HCT116 (cell line): ENCODE measurements around the gene CCNE1. TPM values are rescaled to one million over a fixed set of nuclear protein-coding genes. Genes with fewer than 3 reads are reported as not detected.

Experiments used
- ATAC-seq: fragments of 200-7000 bp; cut with Tn5 transposase; 2 replicates; pipeline ENCODE4 v1.9.1; 2020; ENCODE audit warnings: mild to moderate bottlenecking, moderate library complexity
- BruUV-seq: library from RNA; stranded (reverse); fragments of 400-500 nt; replicated peaks from 2 replicates; lab custom pipeline; 2021; lab: Mats Ljungman, UMichigan
- CTCF ChIA-PET: fragments of 300-600 bp; sonication (Branson Sonifier 250); formaldehyde crosslinking; loops from one replicate; lab custom pipeline; 2021; ENCODE audit warnings: antibody characterized with exemption; lab: Charles Lee
- POLR2A ChIA-PET: fragments of 300-600, 350-600 bp; sonication (Branson Sonifier 250); formaldehyde crosslinking; loops from one replicate; lab custom pipeline; 2021; ENCODE audit warnings: antibody characterized with exemption; lab: Charles Lee
- RAD21 ChIA-PET, 2 experiments: fragments of 300-600 bp; sonication (Branson Sonifier 250); formaldehyde crosslinking; loops; one replicate each; lab custom pipeline; 2023; ENCODE audit warnings: low total read pairs in 2 of 2; ENCODE audit not compliant: uncharacterized antibody in 2 of 2, unreplicated experiment in 2 of 2, low non-redundant PET in 1 of 2; lab: Charles Lee
- DNase-seq: peaks from one replicate; pipeline ENCODE4 v3.0.0-alpha.2; 2010; ENCODE audit warnings: low read depth, low spot score
- H2AFZ ChIP-seq: fragments of 200-600 bp; shearing (Covaris generic), sonication (generic); 2 replicates; pipeline ENCODE4 v1.6.1; 2017; ENCODE audit warnings: low read depth, mixed run types, mixed read lengths, antibody characterized with exemption, low read length; ENCODE audit not compliant: poor library complexity, severe bottlenecking
- H3K27ac ChIP-seq: 2 replicates; pipeline ENCODE4 v1.5.1; 2012; ENCODE audit warnings: low read depth, low read length
- H3K27me3 ChIP-seq: fragments of 200-600 bp; sonication (generic); 2 replicates; pipeline ENCODE4 v1.6.1; 2016; ENCODE audit warnings: mixed run types, low read length, mixed read lengths; ENCODE audit not compliant: insufficient read depth
- H3K36me3 ChIP-seq, 2 experiments: fragments of 200-500 bp in 1 of 2; fragments of 200-600 bp in 1 of 2; sonication (Bioruptor generic) in 1 of 2; sonication (generic) in 1 of 2; 2 replicates each; pipeline versions ENCODE4 v1.5.1 to v1.6.1; 2014 to 2016; ENCODE audit warnings: low read length in 2 of 2, inconsistent platforms in 1 of 2, mixed read lengths in 1 of 2, mixed run types in 1 of 2; ENCODE audit not compliant: insufficient read depth in 2 of 2, control insufficient read depth in 1 of 2
- H3K4me1 ChIP-seq, 2 experiments: fragments of 200-600 bp in 1 of 2; sonication (generic) in 1 of 2; 2 replicates each; pipeline versions ENCODE4 v1.5.1 to v1.6.1; 2012 to 2017; ENCODE audit warnings: low read length in 2 of 2, inconsistent platforms in 1 of 2, mild to moderate bottlenecking in 1 of 2, mixed read lengths in 1 of 2, mixed run types in 1 of 2, moderate library complexity in 1 of 2; ENCODE audit not compliant: insufficient read depth in 2 of 2, control insufficient read depth in 1 of 2
- H3K4me2 ChIP-seq: fragments of 200-600 bp; sonication (generic); 2 replicates; pipeline ENCODE4 v1.6.1; 2017; ENCODE audit warnings: mixed run types, low read length, mixed read lengths
- H3K4me3 ChIP-seq, 2 experiments: fragments of 200-600 bp in 1 of 2; sonication (generic) in 1 of 2; replicated peaks in 1 of 2; 2 replicates each; pipeline ENCODE4 v1.5.1; 2011 to 2016; ENCODE audit warnings: low read length in 2 of 2, control low read depth in 1 of 2, low read depth in 1 of 2, mild to moderate bottlenecking in 1 of 2, mixed read lengths in 1 of 2, mixed run types in 1 of 2
- H3K79me2 ChIP-seq: fragments of 200-600 bp; sonication (generic); 2 replicates; pipeline ENCODE4 v1.6.1; 2017; ENCODE audit warnings: mild to moderate bottlenecking, mixed run types, low read length, moderate library complexity, mixed read lengths; ENCODE audit not compliant: insufficient read depth
- H3K9ac ChIP-seq: fragments of 200-600 bp; sonication (generic); 2 replicates; pipeline ENCODE4 v1.6.1; 2016; ENCODE audit warnings: low read length, mixed read lengths
- H3K9me2 ChIP-seq: fragments of 200-600 bp; sonication (generic), shearing (Covaris generic); 2 replicates; pipeline ENCODE4 v1.6.1; 2017; ENCODE audit warnings: mixed run types, mild to moderate bottlenecking, moderate library complexity; ENCODE audit not compliant: insufficient read depth
- H3K9me3 ChIP-seq, 2 experiments: fragments of 200-500 bp in 1 of 2; fragments of 200-600 bp in 1 of 2; sonication (Bioruptor generic) in 1 of 2; sonication (generic) in 1 of 2; 2 replicates each; pipeline ENCODE4 v1.6.1; 2014 to 2017; ENCODE audit warnings: low read length in 2 of 2, mixed read lengths in 2 of 2, inconsistent platforms in 1 of 2, low read depth in 1 of 2, mild to moderate bottlenecking in 1 of 2, mixed run types in 1 of 2, moderate library complexity in 1 of 2; ENCODE audit not compliant: control insufficient read depth in 1 of 2, insufficient read depth in 1 of 2
- H4K20me1 ChIP-seq: fragments of 200-600 bp; sonication (generic), shearing (Covaris generic); 2 replicates; pipeline ENCODE4 v1.6.1; 2017; ENCODE audit warnings: mixed run types, mild to moderate bottlenecking, moderate library complexity; ENCODE audit not compliant: insufficient read depth
- CBX3 ChIP-seq: IDR thresholded peaks from 2 replicates; pipeline ENCODE4 v1.6.1; 2012; ENCODE audit warnings: low read depth
- EZH2 ChIP-seq: fragments of 200-600 bp; sonication (generic); IDR thresholded peaks from 2 replicates; pipeline ENCODE4 v1.6.1; 2017; ENCODE audit warnings: antibody characterized with exemption, mixed run types
- FOSL1 ChIP-seq: IDR thresholded peaks from 2 replicates; pipeline ENCODE4 v1.6.1; 2012; ENCODE audit warnings: low read depth
- POLR2A ChIP-seq: IDR thresholded peaks from 2 replicates; pipeline ENCODE4 v1.7.0; 2011; ENCODE audit warnings: borderline replicate concordance; ENCODE audit not compliant: insufficient read depth, insufficient read length; ENCODE audit errors: extremely low read depth
- POLR2AphosphoS5 ChIP-seq: IDR thresholded peaks from 2 replicates; pipeline ENCODE4 v1.6.1; 2011; ENCODE audit warnings: mild to moderate bottlenecking, low read depth, low read length, moderate library complexity
- RAD21 ChIP-seq: IDR thresholded peaks from 2 replicates; pipeline ENCODE4 v1.6.1; 2012; ENCODE audit warnings: low read depth, mild to moderate bottlenecking
- SP1 ChIP-seq: IDR thresholded peaks from 2 replicates; pipeline ENCODE4 v1.6.1; 2012; ENCODE audit warnings: low read depth
- TCF7L2 ChIP-seq: IDR thresholded peaks from 2 replicates; pipeline ENCODE4 v1.7.0; 2011; ENCODE audit warnings: borderline replicate concordance, inconsistent platforms; ENCODE audit not compliant: insufficient read depth, insufficient read length; ENCODE audit errors: extremely low read depth
- ZFX ChIP-seq: fragments of 450-650 bp; IDR thresholded peaks from 2 replicates; pipeline ENCODE4 v1.6.1; 2017
- ZNF274 ChIP-seq: fragments of 200-500 bp; sonication (Bioruptor generic); IDR thresholded peaks from 2 replicates; pipeline ENCODE4 v1.6.1; 2014; ENCODE audit warnings: mild to moderate bottlenecking, low read depth, low read length, inconsistent platforms
- intact Hi-C: fragments of 100-400 bp; cut with micrococcal nuclease; formaldehyde crosslinking; loops from 2 replicates; pipeline ENCODE4 v1.10.0; 2022
- total RNA-seq: library from RNA; stranded (reverse); gene quantifications from one replicate; pipeline ENCODE4 v1.2.1, GENCODE V29; 2021; ENCODE audit not compliant: unreplicated experiment
- TF ChIP-seq, protein P1 (sequence below): IDR thresholded peaks from 2 replicates; pipeline ENCODE4 v1.6.1; 2012; ENCODE audit warnings: low read depth
- TF ChIP-seq, protein P2 (sequence below), 3 experiments: fragments of 200-600 bp in 1 of 3; sonication (generic) in 1 of 3; IDR thresholded peaks in 2 of 3; conservative IDR thresholded peaks in 1 of 3; 2 replicates each; pipeline ENCODE4 v1.5.1; 2012 to 2017; ENCODE audit warnings: low read depth in 2 of 3, low read length in 2 of 3, antibody characterized with exemption in 1 of 3, borderline replicate concordance in 1 of 3, control low read depth in 1 of 3, mild to moderate bottlenecking in 1 of 3, mixed read lengths in 1 of 3, mixed run types in 1 of 3, moderate library complexity in 1 of 3; ENCODE audit not compliant: insufficient read depth in 1 of 3

Gene CCNE1
- total RNA-seq, 1 experiment from 2014 or later = 29.3 TPM

DNA sequence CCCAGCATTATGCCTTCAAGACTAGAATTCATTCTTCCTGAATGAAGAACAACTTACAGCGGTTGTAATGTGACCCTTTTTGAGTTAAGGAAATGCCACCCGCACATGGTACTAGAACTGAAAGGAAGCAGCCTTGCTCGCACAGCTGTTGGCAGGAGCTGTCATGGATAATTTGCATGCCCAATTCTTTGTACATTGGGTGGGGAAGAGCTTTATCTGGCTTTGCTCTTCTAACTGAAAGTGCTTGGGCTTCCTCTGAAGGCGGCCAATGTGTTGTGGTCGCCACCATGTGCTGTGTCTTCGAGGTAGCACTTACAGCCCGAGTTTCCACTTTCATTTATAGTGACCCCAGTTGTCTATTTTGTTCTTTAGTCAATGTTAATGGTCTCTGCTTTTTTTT, 3.4 kb downstream of the CCNE1 start:
- H4K20me1 ChIP-seq = no peaks in the 10 kb centered on the region
- POLR2A ChIA-PET = no interaction called here

DNA sequence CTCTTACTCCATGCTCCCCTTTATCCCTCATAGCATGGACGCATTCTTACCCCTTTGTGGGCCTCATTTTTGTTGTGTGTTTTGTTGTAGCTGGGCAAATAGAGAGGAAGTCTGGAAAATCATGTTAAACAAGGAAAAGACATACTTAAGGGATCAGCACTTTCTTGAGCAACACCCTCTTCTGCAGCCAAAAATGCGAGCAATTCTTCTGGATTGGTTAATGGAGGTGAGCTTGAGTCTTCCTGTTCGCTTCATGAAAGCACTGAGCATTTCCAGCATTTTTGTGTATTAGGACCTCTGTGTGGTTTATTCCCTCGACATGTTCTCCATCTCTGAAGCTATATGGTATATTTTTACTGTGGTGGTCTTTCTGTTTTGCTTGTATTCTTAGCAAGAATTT, 5.5 kb downstream of the CCNE1 start:
- Histone ChIP-seq H3K9me2 (no peaks in the 10 kb centered on the region), H3K4me3 (no peak overlapping the region), H3K4me2 (no peak overlapping the region), H3K9ac (no peak overlapping the region), H3K9me3 (no peaks in the 10 kb centered on the region), H3K79me2 (peaks cover 8% of the 10 kb centered on the region; the same call in 1 of the 2 replicates), H3K36me3 (peaks cover 28 to 40% of the 10 kb centered on the region in 2 experiments), H2AFZ (no peak overlapping the region), H3K27ac (no peak overlapping the region), H3K27me3 (no peaks in the 10 kb centered on the region), H3K4me1 (peaks cover 3 to 18% of the 10 kb centered on the region in 2 experiments; a peak in 3 of 4 replicates), H4K20me1 (no peaks in the 10 kb centered on the region)
- POLR2A ChIA-PET = interaction anchor here (1.2 kb wide), 1 partner anchor 12 kb away, joined by 4 read pairs; no protein-coding TSS in a partner anchor
- RAD21 ChIA-PET = no interaction called here
- intact Hi-C loops = no loop called here
- TF ChIP-seq CBX3 = no peak
- no peak for TF ChIP-seq ZFX
- no peak for TF ChIP-seq POLR2AphosphoS5
- no peak for TF ChIP-seq SP1
- TF ChIP-seq RAD21 = no peak
- TF ChIP-seq, protein P1, sequence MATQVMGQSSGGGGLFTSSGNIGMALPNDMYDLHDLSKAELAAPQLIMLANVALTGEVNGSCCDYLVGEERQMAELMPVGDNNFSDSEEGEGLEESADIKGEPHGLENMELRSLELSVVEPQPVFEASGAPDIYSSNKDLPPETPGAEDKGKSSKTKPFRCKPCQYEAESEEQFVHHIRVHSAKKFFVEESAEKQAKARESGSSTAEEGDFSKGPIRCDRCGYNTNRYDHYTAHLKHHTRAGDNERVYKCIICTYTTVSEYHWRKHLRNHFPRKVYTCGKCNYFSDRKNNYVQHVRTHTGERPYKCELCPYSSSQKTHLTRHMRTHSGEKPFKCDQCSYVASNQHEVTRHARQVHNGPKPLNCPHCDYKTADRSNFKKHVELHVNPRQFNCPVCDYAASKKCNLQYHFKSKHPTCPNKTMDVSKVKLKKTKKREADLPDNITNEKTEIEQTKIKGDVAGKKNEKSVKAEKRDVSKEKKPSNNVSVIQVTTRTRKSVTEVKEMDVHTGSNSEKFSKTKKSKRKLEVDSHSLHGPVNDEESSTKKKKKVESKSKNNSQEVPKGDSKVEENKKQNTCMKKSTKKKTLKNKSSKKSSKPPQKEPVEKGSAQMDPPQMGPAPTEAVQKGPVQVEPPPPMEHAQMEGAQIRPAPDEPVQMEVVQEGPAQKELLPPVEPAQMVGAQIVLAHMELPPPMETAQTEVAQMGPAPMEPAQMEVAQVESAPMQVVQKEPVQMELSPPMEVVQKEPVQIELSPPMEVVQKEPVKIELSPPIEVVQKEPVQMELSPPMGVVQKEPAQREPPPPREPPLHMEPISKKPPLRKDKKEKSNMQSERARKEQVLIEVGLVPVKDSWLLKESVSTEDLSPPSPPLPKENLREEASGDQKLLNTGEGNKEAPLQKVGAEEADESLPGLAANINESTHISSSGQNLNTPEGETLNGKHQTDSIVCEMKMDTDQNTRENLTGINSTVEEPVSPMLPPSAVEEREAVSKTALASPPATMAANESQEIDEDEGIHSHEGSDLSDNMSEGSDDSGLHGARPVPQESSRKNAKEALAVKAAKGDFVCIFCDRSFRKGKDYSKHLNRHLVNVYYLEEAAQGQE = no peak
- TF ChIP-seq ZNF274 = no peak
- no peak for TF ChIP-seq FOSL1
- no peak for TF ChIP-seq POLR2A
- TF ChIP-seq TCF7L2 = no peak
- TF ChIP-seq, protein P2, sequence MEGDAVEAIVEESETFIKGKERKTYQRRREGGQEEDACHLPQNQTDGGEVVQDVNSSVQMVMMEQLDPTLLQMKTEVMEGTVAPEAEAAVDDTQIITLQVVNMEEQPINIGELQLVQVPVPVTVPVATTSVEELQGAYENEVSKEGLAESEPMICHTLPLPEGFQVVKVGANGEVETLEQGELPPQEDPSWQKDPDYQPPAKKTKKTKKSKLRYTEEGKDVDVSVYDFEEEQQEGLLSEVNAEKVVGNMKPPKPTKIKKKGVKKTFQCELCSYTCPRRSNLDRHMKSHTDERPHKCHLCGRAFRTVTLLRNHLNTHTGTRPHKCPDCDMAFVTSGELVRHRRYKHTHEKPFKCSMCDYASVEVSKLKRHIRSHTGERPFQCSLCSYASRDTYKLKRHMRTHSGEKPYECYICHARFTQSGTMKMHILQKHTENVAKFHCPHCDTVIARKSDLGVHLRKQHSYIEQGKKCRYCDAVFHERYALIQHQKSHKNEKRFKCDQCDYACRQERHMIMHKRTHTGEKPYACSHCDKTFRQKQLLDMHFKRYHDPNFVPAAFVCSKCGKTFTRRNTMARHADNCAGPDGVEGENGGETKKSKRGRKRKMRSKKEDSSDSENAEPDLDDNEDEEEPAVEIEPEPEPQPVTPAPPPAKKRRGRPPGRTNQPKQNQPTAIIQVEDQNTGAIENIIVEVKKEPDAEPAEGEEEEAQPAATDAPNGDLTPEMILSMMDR (IDR thresholded peaks at IDR 0.05 in 2 of 3, conservative IDR thresholded peaks at IDR 0.05 in 1 of 3; ENCODE audit: borderline replicate concordance in 1 of 3, insufficient read depth in 1 of 3, low read depth in 2 of 3, low read length in 2 of 3) = no peak
- DNase-seq (no peak), ATAC-seq (no peak)
- CTCF ChIA-PET = no interaction called here
- BruUV-seq = no TSS peak

More for the DNA sequence above, 3.4 kb downstream of the CCNE1 start:
- H3K27ac ChIP-seq = no peak overlapping the region
- no TSS peak for BruUV-seq
- H3K36me3 ChIP-seq = peaks cover 11 to 30% of the 10 kb centered on the region in 2 experiments
- H3K79me2 ChIP-seq = peaks cover 8% of the 10 kb centered on the region; the same call in 1 of the 2 replicates
- DNase-seq (no peak), ATAC-seq (no peak)
- TF ChIP-seq POLR2A (no peak), EZH2 (no peak)
- H2AFZ ChIP-seq = no peak overlapping the region
- H3K27me3 ChIP-seq = no peaks in the 10 kb centered on the region
- peaks cover 7 to 29% of the 10 kb centered on the region in 2 experiments; a peak in 3 of 4 replicates for H3K4me1 ChIP-seq
- intact Hi-C loops = no loop called here
- no peaks in the 10 kb centered on the region for H3K9me2 ChIP-seq
- H3K4me3 ChIP-seq = no peak overlapping the region
- no peaks in the 10 kb centered on the region for H3K9me3 ChIP-seq
- CTCF ChIA-PET = interaction anchor here (1.7 kb wide), 1 partner anchor 43 kb away, joined by 3 read pairs; no protein-coding TSS in a partner anchor
- H3K9ac ChIP-seq = no peak overlapping the region
- RAD21 ChIA-PET = no interaction called here
- H3K4me2 ChIP-seq = no peak overlapping the region
